NT2/D1 (cell line): Measurements from ENCODE around the gene A2M.
"Not testable (repeated sequence)": the region's sequence is repeated elsewhere in the genome, so short reads cannot be mapped to it uniquely, and the experiment has no call there.

Experiments
- DNase-seq: peaks from one replicate; pipeline ENCODE4 v3.0.0-alpha.2; 2011; ENCODE audit warnings: low read depth, low spot score
- H3K27me3 ChIP-seq: 2 replicates; pipeline ENCODE4 v1.6.0; 2011; ENCODE audit warnings: mild to moderate bottlenecking; ENCODE audit not compliant: insufficient read length, insufficient read depth
- H3K36me3 ChIP-seq: 2 replicates; pipeline ENCODE4 v1.6.1; 2011; ENCODE audit warnings: mild to moderate bottlenecking, low read length, mixed read lengths; ENCODE audit not compliant: insufficient read depth, insufficient read length
- H3K4me1 ChIP-seq: 2 replicates; pipeline ENCODE4 v1.5.1; 2011; ENCODE audit not compliant: insufficient read depth, insufficient read length
- H3K4me3 ChIP-seq: 2 replicates; pipeline ENCODE4 v1.5.1; 2011; ENCODE audit warnings: low read depth; ENCODE audit not compliant: insufficient read length
- H3K9ac ChIP-seq: 2 replicates; pipeline ENCODE4 v1.6.0; 2011; ENCODE audit warnings: low read depth; ENCODE audit not compliant: insufficient read length
- H3K9me3 ChIP-seq: 2 replicates; pipeline ENCODE4 v1.5.1; 2011; ENCODE audit warnings: mild to moderate bottlenecking, low read length; ENCODE audit not compliant: insufficient read depth
- SUZ12 ChIP-seq: IDR thresholded peaks from 2 replicates; pipeline ENCODE4 v1.6.1; 2011; ENCODE audit not compliant: insufficient read length, insufficient read depth; ENCODE audit errors: extremely low read depth
- YY1 ChIP-seq: IDR thresholded peaks from 2 replicates; pipeline ENCODE4 v1.6.1; 2011; ENCODE audit not compliant: insufficient read length, insufficient read depth
- ZNF274 ChIP-seq: IDR thresholded peaks from 2 replicates; pipeline ENCODE4 v1.6.1; 2011; ENCODE audit warnings: mild to moderate bottlenecking, low read depth, low read length

A2M gene

DNA sequence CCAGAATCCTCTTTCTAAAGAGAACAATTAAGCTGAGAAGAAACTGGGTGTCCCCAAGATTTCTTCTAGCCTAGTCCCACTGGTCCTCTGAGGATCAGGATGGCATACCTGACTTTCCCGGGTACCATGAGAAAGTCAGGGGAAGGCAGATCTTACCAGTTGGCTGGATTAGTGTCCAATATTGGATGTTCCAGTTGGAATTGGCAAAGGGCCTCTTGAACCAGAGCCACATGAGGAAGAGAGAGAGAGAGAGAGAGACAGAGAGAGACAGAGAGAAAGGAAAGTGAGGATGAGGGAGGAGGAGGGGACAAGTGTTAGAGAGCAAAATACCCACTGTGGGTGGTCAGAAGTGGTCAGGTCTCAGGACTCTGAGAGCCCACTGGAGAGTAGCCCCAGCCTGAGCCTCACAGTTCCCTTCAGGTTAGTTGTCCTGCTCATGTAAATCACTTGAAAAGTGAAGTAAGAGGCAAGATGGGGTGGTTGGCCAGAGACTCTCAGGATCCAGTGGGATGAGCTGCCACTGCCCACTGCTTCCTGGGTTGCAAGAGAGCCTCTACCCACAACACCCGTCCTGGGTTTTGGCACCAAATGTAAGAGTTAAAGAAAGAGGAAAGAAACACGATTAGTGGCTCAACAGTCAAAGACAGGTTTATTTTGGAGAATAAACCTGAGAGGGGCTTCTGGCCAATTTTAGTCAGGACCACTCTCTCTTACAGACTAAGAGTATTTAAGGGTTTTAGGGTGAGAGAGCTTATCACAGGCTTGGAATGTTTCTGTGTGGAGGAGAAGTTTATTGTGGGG is 28.4 kb upstream of the A2M start:
- no peak for DNase-seq
- Histone ChIP-seq H3K36me3 (no peaks in the 10 kb centered on the region), H3K4me3 (no peak overlapping the region), H3K4me1 (no peaks in the 10 kb centered on the region), H3K9me3 (peaks cover 77% of the 10 kb centered on the region), H3K9ac (no peak overlapping the region), H3K27me3 (no peaks in the 10 kb centered on the region)
- TF ChIP-seq ZNF274 (no peak), SUZ12 (no peak), YY1 (no peak)

DNA sequence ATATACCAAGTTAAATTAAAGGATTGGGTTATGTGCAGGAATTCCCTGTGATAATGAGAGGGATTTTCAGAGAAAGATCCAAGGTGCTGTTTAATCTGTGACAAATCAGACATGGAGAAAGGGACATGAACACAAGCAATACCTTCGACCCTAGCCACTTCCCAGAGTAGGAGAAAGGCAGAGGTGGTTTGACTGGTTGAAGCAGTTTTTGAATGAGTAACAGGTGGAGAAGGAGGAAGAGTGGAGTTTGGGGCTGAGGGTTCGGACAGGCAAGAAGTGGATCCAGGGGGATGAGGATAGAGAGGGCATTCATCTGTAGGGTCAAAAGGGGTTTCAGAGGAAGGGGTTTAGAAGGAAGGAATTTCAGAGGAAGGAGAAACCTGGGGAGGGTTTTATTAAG is 27.4 kb upstream of the A2M start:
- H3K36me3 ChIP-seq: no peaks in the 10 kb centered on the region
- no peak overlapping the region for H3K4me3 ChIP-seq
- no peak for TF ChIP-seq SUZ12
- no peak for TF ChIP-seq YY1
- TF ChIP-seq ZNF274: no peak
- peaks cover 87% of the 10 kb centered on the region for H3K9me3 ChIP-seq
- H3K27me3 ChIP-seq: no peaks in the 10 kb centered on the region
- no peak overlapping the region for H3K9ac ChIP-seq
- H3K4me1 ChIP-seq: no peaks in the 10 kb centered on the region
- no peak for DNase-seq

DNA sequence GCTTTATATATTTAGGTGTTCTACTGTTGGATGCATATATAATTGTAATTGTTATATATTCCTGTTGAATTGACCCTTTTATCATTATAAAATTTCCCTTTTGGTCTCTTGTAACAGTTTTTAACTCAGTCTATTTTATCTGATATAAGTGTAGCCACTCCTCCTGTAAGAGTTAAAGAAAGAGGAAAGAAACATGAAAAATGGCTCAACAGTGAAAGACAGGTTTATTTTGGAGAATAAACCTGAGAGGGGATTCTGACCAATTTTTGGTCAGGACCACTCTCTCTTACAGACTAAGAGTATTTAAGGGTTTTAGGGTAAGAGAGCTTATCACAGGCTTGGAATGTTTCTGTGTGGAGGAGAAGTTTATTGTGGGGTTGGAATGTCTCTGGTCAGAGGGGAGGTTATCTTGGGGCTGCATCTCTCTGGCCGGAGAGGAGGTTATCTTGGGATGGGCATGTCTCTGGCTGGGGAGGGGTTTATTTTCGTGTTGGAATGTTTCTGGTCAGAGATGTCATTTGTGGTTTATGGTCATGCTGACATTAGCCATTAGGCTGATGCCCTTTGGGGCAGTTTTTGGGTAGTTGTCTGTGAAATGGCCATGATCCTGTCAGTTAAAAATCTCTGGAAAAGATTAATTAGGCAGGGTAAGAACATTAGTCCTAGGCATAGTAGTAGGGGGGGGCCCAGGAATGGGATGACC is 24.0 kb upstream of the A2M start:
- H3K4me1 ChIP-seq, H3K9ac ChIP-seq, H3K4me3 ChIP-seq, H3K27me3 ChIP-seq, DNase-seq, H3K36me3 ChIP-seq: not testable (repeated sequence)
- peaks cover 77% of the 10 kb centered on the region for H3K9me3 ChIP-seq

DNA sequence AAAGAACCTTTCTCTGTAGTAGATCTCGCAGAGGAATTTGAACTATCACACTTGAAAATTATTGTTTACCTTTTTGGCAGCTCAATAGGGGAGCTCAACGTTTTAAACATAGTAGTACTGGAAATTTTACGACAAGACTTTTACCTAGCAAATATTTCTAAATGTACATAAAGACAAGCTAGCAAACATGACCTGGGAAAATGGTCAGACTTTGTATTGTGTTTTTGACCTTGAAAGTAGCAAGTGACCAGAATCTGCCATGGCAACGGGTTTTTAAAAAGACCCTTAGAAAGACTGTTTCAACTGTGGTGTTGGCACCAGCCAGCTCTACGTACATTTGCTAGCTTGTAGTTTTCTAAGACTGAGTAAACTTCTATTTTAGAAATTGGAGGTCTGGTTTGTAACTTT is 20.2 kb upstream of the A2M start:
- H3K4me1 ChIP-seq: no peaks in the 10 kb centered on the region
- TF ChIP-seq YY1 (no peak), SUZ12 (no peak), ZNF274 (no peak)
- peaks cover 41% of the 10 kb centered on the region for H3K9me3 ChIP-seq
- H3K27me3 ChIP-seq: no peaks in the 10 kb centered on the region
- no peak overlapping the region for H3K4me3 ChIP-seq
- no peaks in the 10 kb centered on the region for H3K36me3 ChIP-seq
- DNase-seq: no peak
- no peak overlapping the region for H3K9ac ChIP-seq

DNA sequence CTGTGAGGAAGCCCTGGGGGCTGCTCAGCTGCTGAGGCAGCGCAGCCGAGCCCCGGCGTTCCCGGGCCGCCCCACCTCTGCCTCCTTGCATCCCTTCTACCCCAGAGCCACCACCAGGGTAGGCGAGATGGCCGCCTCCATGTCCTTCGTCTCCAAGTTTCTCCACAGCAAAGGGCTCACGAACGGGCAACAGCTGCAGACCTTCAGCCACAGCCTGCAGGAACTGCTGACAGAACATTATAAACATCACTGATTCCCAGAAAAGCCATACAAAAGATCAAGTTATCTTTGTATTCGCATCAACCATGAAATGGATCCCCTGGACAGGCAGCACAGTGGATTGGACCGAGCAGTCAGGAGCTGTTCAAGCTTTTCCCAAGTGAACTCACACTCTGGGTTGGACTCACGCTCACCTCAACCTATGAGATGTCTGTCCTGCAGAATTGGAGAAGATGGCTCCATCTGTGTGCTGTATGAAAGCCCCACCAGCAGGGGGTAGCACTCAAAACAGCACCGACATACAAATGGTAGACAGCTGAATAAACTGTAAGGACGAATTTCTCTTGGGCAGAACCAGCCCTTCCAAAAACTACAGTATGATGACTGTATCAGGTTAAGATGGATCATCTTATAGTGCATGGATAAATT is 19.4 kb upstream of the A2M start:
- no peaks in the 10 kb centered on the region for H3K27me3 ChIP-seq
- no peak overlapping the region for H3K9ac ChIP-seq
- H3K4me3 ChIP-seq: no peak overlapping the region
- peak; percentile 36 for DNase-seq
- no peaks in the 10 kb centered on the region for H3K4me1 ChIP-seq
- no peaks in the 10 kb centered on the region for H3K36me3 ChIP-seq
- H3K9me3 ChIP-seq: peaks cover 33% of the 10 kb centered on the region
- no peak for TF ChIP-seq SUZ12
- TF ChIP-seq ZNF274: no peak

DNA sequence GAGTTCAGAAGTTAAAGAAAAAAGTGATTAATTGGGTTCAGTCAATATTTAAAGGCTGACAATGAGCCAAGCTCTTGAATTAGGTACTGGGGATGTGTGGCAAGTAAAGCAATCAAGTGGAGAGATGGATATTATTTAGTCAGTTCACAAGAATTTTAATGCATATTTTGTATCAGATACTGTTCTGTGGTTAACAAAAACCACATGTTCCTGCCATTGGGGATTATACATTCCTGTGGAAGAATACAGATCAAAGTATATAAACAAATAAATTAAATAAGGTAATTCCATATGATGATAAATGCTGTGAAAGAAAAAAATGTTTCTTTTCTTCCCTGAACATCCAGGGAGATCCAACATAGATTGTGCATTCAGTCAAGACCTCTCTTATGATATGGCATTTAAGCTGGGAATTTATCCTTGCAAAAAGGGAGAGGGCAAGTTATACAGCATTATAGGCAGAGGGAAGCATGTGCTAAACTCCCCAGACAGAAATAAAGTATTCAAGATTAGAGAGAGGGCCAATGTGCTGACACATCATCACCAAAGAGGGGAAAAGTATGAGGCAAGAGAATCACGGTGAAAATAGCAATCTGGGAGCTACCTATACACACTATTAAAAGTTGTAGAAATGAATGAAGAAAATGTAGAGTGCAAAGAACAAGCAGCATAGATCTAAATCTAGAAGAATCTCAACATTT is 17.6 kb upstream of the A2M start:
- Histone ChIP-seq H3K9me3 (peaks cover 16% of the 10 kb centered on the region), H3K4me3 (no peak overlapping the region), H3K4me1 (no peaks in the 10 kb centered on the region), H3K36me3 (no peaks in the 10 kb centered on the region), H3K9ac (no peak overlapping the region), H3K27me3 (no peaks in the 10 kb centered on the region)
- DNase-seq: no peak
- no peak for TF ChIP-seq SUZ12
- no peak for TF ChIP-seq YY1
- TF ChIP-seq ZNF274: no peak
